PFSK-1 (cell line): ENCODE measurements around the gene TMEM14B.

Experiments
- FOXP2 ChIP-seq: optimal IDR thresholded peaks from 2 replicates; pipeline ENCODE3; 2011; ENCODE audit warnings: borderline replicate concordance, control low read depth, inconsistent platforms; ENCODE audit not compliant: insufficient read depth; ENCODE audit errors: extremely low read length, extremely low read depth
- POLR2AphosphoS5 ChIP-seq: IDR thresholded peaks from 2 replicates; pipeline ENCODE4 v1.6.1; 2012; ENCODE audit warnings: low read depth, mild to moderate bottlenecking, control low read depth, low read length, moderate library complexity
- SIN3A ChIP-seq: IDR thresholded peaks from 2 replicates; pipeline ENCODE4 v1.6.1; 2012; ENCODE audit warnings: mild to moderate bottlenecking, low read length, moderate library complexity, borderline replicate concordance; ENCODE audit not compliant: insufficient read depth
- TAF1 ChIP-seq: IDR thresholded peaks from 2 replicates; pipeline ENCODE4 v1.6.1; 2012; ENCODE audit warnings: low read length, control low read depth, borderline replicate concordance; ENCODE audit not compliant: insufficient read depth
- TF ChIP-seq, protein P1 (sequence below), 2 experiments: IDR thresholded peaks; 2 replicates each; pipeline versions ENCODE4 v1.6.1 to v1.8.0; 2011 to 2012; ENCODE audit warnings: low read depth in 2 of 2, low read length in 2 of 2, control low read depth in 1 of 2, inconsistent platforms in 1 of 2, mild to moderate bottlenecking in 1 of 2, moderate library complexity in 1 of 2; ENCODE audit not compliant: insufficient read depth in 1 of 2

The TMEM14B gene

GRCh38 chr6:10736731-10737130, 10.9 kb upstream of the TMEM14B start:
- TF ChIP-seq TAF1, result no peak
- TF ChIP-seq, protein P1, sequence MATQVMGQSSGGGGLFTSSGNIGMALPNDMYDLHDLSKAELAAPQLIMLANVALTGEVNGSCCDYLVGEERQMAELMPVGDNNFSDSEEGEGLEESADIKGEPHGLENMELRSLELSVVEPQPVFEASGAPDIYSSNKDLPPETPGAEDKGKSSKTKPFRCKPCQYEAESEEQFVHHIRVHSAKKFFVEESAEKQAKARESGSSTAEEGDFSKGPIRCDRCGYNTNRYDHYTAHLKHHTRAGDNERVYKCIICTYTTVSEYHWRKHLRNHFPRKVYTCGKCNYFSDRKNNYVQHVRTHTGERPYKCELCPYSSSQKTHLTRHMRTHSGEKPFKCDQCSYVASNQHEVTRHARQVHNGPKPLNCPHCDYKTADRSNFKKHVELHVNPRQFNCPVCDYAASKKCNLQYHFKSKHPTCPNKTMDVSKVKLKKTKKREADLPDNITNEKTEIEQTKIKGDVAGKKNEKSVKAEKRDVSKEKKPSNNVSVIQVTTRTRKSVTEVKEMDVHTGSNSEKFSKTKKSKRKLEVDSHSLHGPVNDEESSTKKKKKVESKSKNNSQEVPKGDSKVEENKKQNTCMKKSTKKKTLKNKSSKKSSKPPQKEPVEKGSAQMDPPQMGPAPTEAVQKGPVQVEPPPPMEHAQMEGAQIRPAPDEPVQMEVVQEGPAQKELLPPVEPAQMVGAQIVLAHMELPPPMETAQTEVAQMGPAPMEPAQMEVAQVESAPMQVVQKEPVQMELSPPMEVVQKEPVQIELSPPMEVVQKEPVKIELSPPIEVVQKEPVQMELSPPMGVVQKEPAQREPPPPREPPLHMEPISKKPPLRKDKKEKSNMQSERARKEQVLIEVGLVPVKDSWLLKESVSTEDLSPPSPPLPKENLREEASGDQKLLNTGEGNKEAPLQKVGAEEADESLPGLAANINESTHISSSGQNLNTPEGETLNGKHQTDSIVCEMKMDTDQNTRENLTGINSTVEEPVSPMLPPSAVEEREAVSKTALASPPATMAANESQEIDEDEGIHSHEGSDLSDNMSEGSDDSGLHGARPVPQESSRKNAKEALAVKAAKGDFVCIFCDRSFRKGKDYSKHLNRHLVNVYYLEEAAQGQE (IDR thresholded peaks at IDR 0.05; ENCODE audit: insufficient read depth in 1 of 2, low read depth in 2 of 2, low read length in 2 of 2), result no peak
- TF ChIP-seq SIN3A, result no peak
- TF ChIP-seq POLR2AphosphoS5, result no peak
- TF ChIP-seq FOXP2, result no peak

DNA sequence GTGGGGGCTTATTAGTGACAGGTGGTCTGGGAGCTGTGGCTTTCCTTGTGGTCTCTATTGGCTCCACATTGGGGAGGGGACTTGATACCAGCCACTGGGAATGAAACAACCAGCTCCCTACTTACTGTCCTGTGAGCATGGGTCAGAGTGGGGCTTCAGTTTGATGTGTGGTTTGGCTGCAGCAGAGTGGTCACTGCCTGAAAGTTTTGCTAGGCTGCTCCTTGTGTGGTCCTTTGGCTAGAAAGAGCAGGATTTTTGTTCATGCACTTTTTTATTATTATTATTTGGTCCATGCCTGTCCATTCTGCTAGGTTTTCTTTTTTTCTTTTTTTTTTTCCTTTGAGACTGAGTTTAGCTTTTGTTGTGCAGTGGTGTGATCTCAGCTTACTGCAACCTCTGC, 7.5 kb upstream of the TMEM14B start:
- TF ChIP-seq SIN3A (no peak), FOXP2 (no peak), TAF1 (no peak), POLR2AphosphoS5 (no peak)
- TF ChIP-seq, protein P1 (IDR thresholded peaks at IDR 0.05; ENCODE audit: insufficient read depth in 1 of 2, low read depth in 2 of 2, low read length in 2 of 2), result no peak

DNA sequence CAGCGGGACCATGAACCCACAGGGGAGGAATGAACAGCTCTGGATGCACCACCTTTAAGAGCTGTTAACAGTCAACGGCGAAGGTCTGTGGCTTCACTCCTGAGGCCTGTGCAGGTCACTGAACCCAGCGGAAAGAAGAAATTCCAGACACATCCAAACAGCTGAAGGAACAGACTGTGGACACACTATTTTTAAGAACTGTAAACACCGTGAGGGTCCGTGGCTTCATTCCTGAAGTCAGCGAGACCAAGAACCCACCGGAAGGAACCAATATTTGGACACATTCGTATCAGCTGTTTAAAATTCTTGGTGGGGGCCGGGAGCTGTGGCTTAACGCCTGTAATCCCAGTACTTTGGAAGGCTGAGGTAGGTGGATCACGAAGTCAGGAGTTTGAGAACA, 5.4 kb upstream of the TMEM14B start:
- TF ChIP-seq POLR2AphosphoS5 (no peak), FOXP2 (no peak), TAF1 (no peak), SIN3A (no peak)
- TF ChIP-seq, protein P1 (IDR thresholded peaks at IDR 0.05; ENCODE audit: insufficient read depth in 1 of 2, low read depth in 2 of 2, low read length in 2 of 2), result no peak

DNA sequence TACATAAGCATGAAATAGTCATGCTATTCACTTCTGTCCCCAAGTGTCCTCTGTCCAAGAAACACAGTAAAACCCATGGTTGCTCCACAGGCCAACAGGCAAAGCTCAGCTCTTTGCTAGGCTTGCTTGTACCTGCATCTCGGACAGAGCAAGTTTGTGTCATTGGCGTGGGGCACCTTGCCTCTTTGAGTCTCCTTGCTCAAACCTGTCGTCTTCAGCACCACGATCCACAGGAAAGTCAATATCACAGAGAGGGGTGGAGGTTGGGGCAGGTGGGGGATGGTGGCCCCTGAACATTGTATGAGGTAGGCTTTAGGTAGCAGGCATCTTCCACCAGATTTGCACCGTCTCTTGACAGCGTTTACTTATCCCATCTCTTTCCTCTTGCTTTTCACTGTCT, 4.1 kb upstream of the TMEM14B start:
- TF ChIP-seq POLR2AphosphoS5 (no peak), TAF1 (no peak)

- TF ChIP-seq TAF1 (no peak), FOXP2 (no peak), SIN3A (no peak), POLR2AphosphoS5 (no peak)
- TF ChIP-seq, protein P1 (IDR thresholded peaks at IDR 0.05; ENCODE audit: insufficient read depth in 1 of 2, low read depth in 2 of 2, low read length in 2 of 2), result no peak
These were observed 2.5 kb upstream of the TMEM14B start for GRCh38 chr6:10745116-10745515.
